ENCODE data around the gene OLFM3. TPM values are rescaled to one million over a fixed set of nuclear protein-coding genes. Genes with fewer than 3 reads are reported as not detected.

Gene OLFM3
- total and polyA plus RNA-seq, 2 experiments from 2014 or later: 0.21 to 0.31 TPM

GRCh38 chr1:101884621-101885020 lies 112.1 kb downstream of the OLFM3 start (continued):
- TF ChIP-seq EZH2 (IDR thresholded peaks at IDR 0.05; ENCODE audit: low read depth, unreplicated experiment) (no peak), CREB1 (CRISPR knock-in tag; IDR thresholded peaks at IDR 0.05; ENCODE audit: low read depth) (no peak), NANOG (IDR thresholded peaks at IDR 0.05; ENCODE audit: borderline replicate concordance) (no peak)

- ATAC-seq (no peak), DNase-seq (ENCODE audit: low spot score) (no peak)
- no peaks in the 10 kb centered on the region for H3K4me1 Mint-ChIP-seq
- H3K27ac ChIP-seq (ENCODE audit: low read depth): no peak overlapping the region
- H3K4me2 ChIP-seq: no peak overlapping the region
- H3K27ac Mint-ChIP-seq: no peak overlapping the region
- H3K4me1 ChIP-seq (ENCODE audit: insufficient read depth): no peaks in the 10 kb centered on the region
- H3K79me2 ChIP-seq (replicated peaks; ENCODE audit: insufficient read depth): no peaks in the 10 kb centered on the region
- no peaks in the 10 kb centered on the region for H3K27me3 Mint-ChIP-seq (ENCODE audit: insufficient read depth, low read depth, poor library complexity)
- no peaks in the 10 kb centered on the region for H3K36me3 Mint-ChIP-seq (ENCODE audit: low read depth)
- no peaks in the 10 kb centered on the region for H3K27me3 ChIP-seq (ENCODE audit: insufficient read depth)
- H3K4me3 Mint-ChIP-seq: no peak overlapping the region
- no peak overlapping the region for H2AFZ ChIP-seq
- H3K36me3 ChIP-seq (ENCODE audit: insufficient read depth): no peaks in the 10 kb centered on the region
- TF ChIP-seq STAT1 (IDR thresholded peaks at IDR 0.05; ENCODE audit: unreplicated experiment): no peak
- TF ChIP-seq ZNF114 (CRISPR knock-in tag; IDR thresholded peaks at IDR 0.05): no peak
- no peak for TF ChIP-seq ZNF331 (CRISPR knock-in tag; IDR thresholded peaks at IDR 0.05; ENCODE audit: low read depth)
- no peak for TF ChIP-seq ZNF462 (CRISPR knock-in tag; IDR thresholded peaks at IDR 0.05)
- no peak for TF ChIP-seq CTCF (conservative IDR thresholded peaks at IDR 0.05; ENCODE audit: low read depth in 2 of 2)
- TF ChIP-seq EZH2phosphoT487 (IDR thresholded peaks at IDR 0.05; ENCODE audit: unreplicated experiment): no peak
- no peak for TF ChIP-seq POLR2AphosphoS5 (IDR thresholded peaks at IDR 0.05; ENCODE audit: low read depth)
- no peak for TF ChIP-seq REST (IDR thresholded peaks at IDR 0.05; ENCODE audit: unreplicated experiment)
- TF ChIP-seq CREB1 (CRISPR knock-in tag; IDR thresholded peaks at IDR 0.05; ENCODE audit: low read depth): no peak
- TF ChIP-seq EZH2 (IDR thresholded peaks at IDR 0.05; ENCODE audit: low read depth, unreplicated experiment): no peak
- no peak for TF ChIP-seq ETS1 (IDR thresholded peaks at IDR 0.05)
- TF ChIP-seq NANOG (IDR thresholded peaks at IDR 0.05; ENCODE audit: borderline replicate concordance): no peak
- no peak for TF ChIP-seq JUNB (IDR thresholded peaks at IDR 0.05; ENCODE audit: unreplicated experiment)
- no peak overlapping the region for H3K4me3 ChIP-seq
- peaks cover 3% of the 10 kb centered on the region; the same call in 1 of the 2 replicates for H3K9me2 ChIP-seq (ENCODE audit: insufficient read depth)
- no peaks in the 10 kb centered on the region for H3F3A ChIP-seq (replicated peaks; ENCODE audit: low read depth)
- H3K9me3 Mint-ChIP-seq: no peaks in the 10 kb centered on the region
- H4K20me1 ChIP-seq (replicated peaks; ENCODE audit: insufficient read depth): no peaks in the 10 kb centered on the region
These were observed 120.8 kb downstream of the OLFM3 start for GRCh38 chr1:101875891-101876290.
